Measurements from ENCODE around the gene HCST. TPM values are rescaled to one million over a fixed set of nuclear protein-coding genes. Genes with fewer than 3 reads are reported as not detected.
"Not testable (repeated sequence)": the region's sequence is repeated elsewhere in the genome, so short reads cannot be mapped to it uniquely, and the experiment has no call there.

Gene HCST
- total RNA-seq, 1 donor from 2014 or later, result 2.7 TPM

- no peak for DNase-seq
These were observed 2.2 kb downstream of the HCST start for GRCh38 chr19:35904311-35905068.

GRCh38 chr19:35905178-35905727, 2.9 kb downstream of the HCST start:
- no peak for DNase-seq

- DNase-seq, result no peak
These were observed 5.0 kb downstream of the HCST start for GRCh38 chr19:35907377-35907745.

GRCh38 chr19:35908010-35908441, 5.7 kb downstream of the HCST start, which contains the start of gene TYROBP:
TYROBP (minus strand) TSS chr19:35908295; CDS start chr19:35908228, 67 bp downstream.
- DNase-seq, result no peak

- peak; percentile 7 for DNase-seq
These were observed 6.8 kb downstream of the HCST start for GRCh38 chr19:35908973-35909683.

- DNase-seq, result no peak
These were observed 7.3 kb downstream of the HCST start for GRCh38 chr19:35909684-35910035.

- not testable (repeated sequence) for DNase-seq
These were observed 8.0 kb downstream of the HCST start for GRCh38 chr19:35910355-35910754.

GRCh38 chr19:35911173-35911572, 8.8 kb downstream of the HCST start:
- no peak for DNase-seq

GRCh38 chr19:35911790-35912189, 9.5 kb downstream of the HCST start:
- no peak for DNase-seq

- no peak for DNase-seq
These were observed 11.3 kb downstream of the HCST start for GRCh38 chr19:35913589-35913988.

GRCh38 chr19:35915443-35915842, 13.1 kb downstream of the HCST start:
- DNase-seq, result no peak

- no peak for DNase-seq
These were observed 17.0 kb downstream of the HCST start for GRCh38 chr19:35919306-35919705.

GRCh38 chr19:35921012-35921411, 18.7 kb downstream of the HCST start:
- no peak for DNase-seq

- no peak for DNase-seq
These were observed 23.2 kb downstream of the HCST start for GRCh38 chr19:35925501-35925900.

- no peak for DNase-seq
These were observed 26.2 kb downstream of the HCST start for GRCh38 chr19:35928507-35928906.

GRCh38 chr19:35929876-35930275, 27.5 kb downstream of the HCST start:
- DNase-seq, result no peak

- peak; percentile 99 for DNase-seq
These were observed 29.0 kb downstream of the HCST start for GRCh38 chr19:35931161-35931873.

GRCh38 chr19:35931874-35932202, 29.5 kb downstream of the HCST start:
- DNase-seq, result no peak

- no peak for DNase-seq
These were observed 30.1 kb downstream of the HCST start for GRCh38 chr19:35932291-35932936.

- DNase-seq, result peak; percentile 46
These were observed 33.8 kb downstream of the HCST start, which contains the start of gene LRFN3 for GRCh38 chr19:35935911-35936737. LRFN3 (plus strand) TSS chr19:35936374; CDS start chr19:35939426, 3,052 bp downstream.

GRCh38 chr19:35936738-35937268, 34.5 kb downstream of the HCST start:
- DNase-seq, result no peak
